ENCODE measurements around the gene SUCO.

The SUCO gene

DNA sequence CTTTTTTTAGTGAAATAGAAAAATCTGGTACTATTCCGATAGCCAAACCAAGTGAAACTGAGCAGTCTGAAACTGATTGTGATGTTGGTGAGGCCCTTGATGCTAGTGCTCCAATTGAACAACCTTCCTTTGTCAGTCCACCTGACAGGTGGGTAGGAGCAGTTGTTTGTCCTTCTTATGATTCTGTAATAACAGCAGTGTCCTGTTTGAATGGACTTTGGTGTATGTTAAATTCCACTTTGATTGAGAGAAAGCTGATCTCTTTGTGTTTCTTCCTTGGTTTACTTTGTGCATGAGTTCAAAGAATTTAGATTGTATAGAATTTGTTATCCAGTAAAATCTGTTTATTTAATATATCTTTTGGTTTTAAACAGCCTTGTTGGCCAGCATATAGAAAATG, 24.3 kb downstream of the SUCO start:
- Histone ChIP-seq H4K12ac (ENCODE audit: low read depth, low read length) (no peak overlapping the region), H3K27ac (ENCODE audit: low read depth, low read length) (no peak overlapping the region), H4K8ac (ENCODE audit: low read depth, low read length) (no peak overlapping the region), H2BK5ac (ENCODE audit: low read depth, low read length, poor library complexity) (no peak overlapping the region), H3K36me3 (ENCODE audit: control insufficient read depth in 1 of 2, insufficient read depth in 2 of 2, low read length in 2 of 2) (peaks cover 8 to 30% of the 10 kb centered on the region in 2 experiments), H2AFZ (ENCODE audit: insufficient read depth, low read length, poor library complexity) (no peak overlapping the region), H3K79me1 (ENCODE audit: low read length) (no peaks in the 10 kb centered on the region), H3K9ac (ENCODE audit: low read length) (no peak overlapping the region), H4K91ac (ENCODE audit: low read depth, low read length) (no peak overlapping the region), H3K14ac (ENCODE audit: low read length) (no peak overlapping the region), H3K9me3 (ENCODE audit: insufficient read depth, low read depth, low read length) (no peaks in the 10 kb centered on the region), H3K4me2 (ENCODE audit: low read length) (no peak overlapping the region), H2BK12ac (ENCODE audit: low read length) (no peak overlapping the region), H2BK120ac (ENCODE audit: insufficient read depth, low read length, poor library complexity) (no peak overlapping the region), H3K79me2 (ENCODE audit: control insufficient read depth, insufficient read depth, low read length, poor library complexity) (peaks cover 2% of the 10 kb centered on the region), H3K4me1 (ENCODE audit: control insufficient read depth in 1 of 2, insufficient read depth in 2 of 2, low read length in 2 of 2) (peaks cover 0 to 2% of the 10 kb centered on the region in 2 experiments), H3K23ac (ENCODE audit: low read length) (no peak overlapping the region), H3K4ac (ENCODE audit: low read depth, low read length) (no peak overlapping the region), H3K4me3 (ENCODE audit: low read depth, low read length) (no peak overlapping the region), H3K18ac (ENCODE audit: low read length) (no peak overlapping the region), H3K27me3 (ENCODE audit: insufficient read depth, low read length) (no peaks in the 10 kb centered on the region), H2AK5ac (ENCODE audit: low read length) (no peak overlapping the region)
- no CpG with 5 or more reads among the region's 1 CpG for WGBS (ENCODE audit: extremely low coverage, insufficient coverage, insufficient read length)
- no peak for DNase-seq

DNA sequence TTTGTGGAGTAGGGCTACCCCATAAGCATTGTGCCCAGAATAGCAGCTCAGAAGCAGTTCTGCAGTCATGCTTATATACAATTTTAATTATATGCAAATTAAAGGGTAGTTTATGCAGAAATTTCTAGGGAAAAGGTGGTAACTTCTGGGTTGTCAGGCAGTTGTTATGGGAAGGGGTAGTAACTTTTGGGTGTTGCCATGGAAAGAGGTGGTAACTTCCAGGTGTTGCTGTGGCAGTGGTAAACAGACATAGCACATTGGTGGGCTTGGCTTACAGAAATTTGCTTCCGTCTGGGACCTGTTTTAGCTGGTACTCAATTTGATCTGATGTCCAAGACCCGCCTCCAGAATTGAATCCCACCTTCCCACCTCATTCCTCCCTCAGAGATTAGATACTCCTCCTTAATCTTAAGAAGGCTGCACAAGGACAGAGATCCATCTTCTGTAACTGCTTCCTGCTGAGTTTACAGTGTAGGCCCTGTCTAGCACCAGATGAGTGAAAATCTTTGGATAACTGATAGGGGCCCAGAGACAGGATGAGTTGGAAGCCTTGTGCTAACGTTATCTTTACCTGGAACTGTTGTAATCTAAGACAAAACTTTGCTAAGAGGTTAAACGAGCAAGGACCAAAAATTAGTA, 26.7 kb downstream of the SUCO start:
- no peak for DNase-seq
- no peak overlapping the region for H3K9ac ChIP-seq (ENCODE audit: low read length)
- H4K91ac ChIP-seq (ENCODE audit: low read depth, low read length) = no peak overlapping the region
- no peak overlapping the region for H3K27ac ChIP-seq (ENCODE audit: low read depth, low read length)
- H3K18ac ChIP-seq (ENCODE audit: low read length) = no peak overlapping the region
- H2BK12ac ChIP-seq (ENCODE audit: low read length) = no peak overlapping the region
- H2AFZ ChIP-seq (ENCODE audit: insufficient read depth, low read length, poor library complexity) = no peak overlapping the region
- H2AK5ac ChIP-seq (ENCODE audit: low read length) = no peak overlapping the region
- WGBS (ENCODE audit: extremely low coverage, insufficient coverage, insufficient read length) = no CpG with 5 or more reads among the region's 4 CpGs
- no peak overlapping the region for H4K12ac ChIP-seq (ENCODE audit: low read depth, low read length)
- H3K4me1 ChIP-seq (ENCODE audit: control insufficient read depth in 1 of 2, insufficient read depth in 2 of 2, low read length in 2 of 2) = peaks cover 0 to 5% of the 10 kb centered on the region in 2 experiments
- H4K8ac ChIP-seq (ENCODE audit: low read depth, low read length) = no peak overlapping the region
- no peak overlapping the region for H3K23ac ChIP-seq (ENCODE audit: low read length)
- no peaks in the 10 kb centered on the region for H3K9me3 ChIP-seq (ENCODE audit: insufficient read depth, low read depth, low read length)
- peaks cover 18 to 45% of the 10 kb centered on the region in 2 experiments for H3K36me3 ChIP-seq (ENCODE audit: control insufficient read depth in 1 of 2, insufficient read depth in 2 of 2, low read length in 2 of 2)
- no peaks in the 10 kb centered on the region for H3K79me1 ChIP-seq (ENCODE audit: low read length)
- H3K14ac ChIP-seq (ENCODE audit: low read length) = no peak overlapping the region
- no peak overlapping the region for H2BK120ac ChIP-seq (ENCODE audit: insufficient read depth, low read length, poor library complexity)
- H3K4ac ChIP-seq (ENCODE audit: low read depth, low read length) = peak overlapping the region; percentile 65
- no peak overlapping the region for H3K4me2 ChIP-seq (ENCODE audit: low read length)
- no peak overlapping the region for H3K4me3 ChIP-seq (ENCODE audit: low read depth, low read length)
- no peaks in the 10 kb centered on the region for H3K27me3 ChIP-seq (ENCODE audit: insufficient read depth, low read length)
- H2BK5ac ChIP-seq (ENCODE audit: low read depth, low read length, poor library complexity) = no peak overlapping the region
- peaks cover 2% of the 10 kb centered on the region for H3K79me2 ChIP-seq (ENCODE audit: control insufficient read depth, insufficient read depth, low read length, poor library complexity)

DNA sequence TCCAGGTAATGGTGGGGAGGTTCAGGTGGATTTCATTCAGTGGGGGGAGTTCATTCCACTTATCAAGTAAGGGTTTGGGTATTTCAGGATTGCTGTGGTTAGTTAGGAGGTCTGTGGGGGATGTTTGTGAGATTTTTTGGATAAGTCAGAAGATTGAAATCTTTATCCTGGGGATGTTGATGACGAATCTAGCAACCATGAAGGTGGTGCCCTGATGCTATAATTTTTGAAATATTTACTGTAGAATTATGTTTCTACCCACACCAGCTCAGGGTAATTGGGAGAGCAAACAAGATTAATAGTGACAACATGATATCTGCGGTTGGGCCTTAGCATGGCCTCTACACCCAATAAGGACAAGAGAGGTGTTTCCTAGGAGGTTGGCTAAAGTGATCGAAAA, 28.3 kb downstream of the SUCO start:
- no peak overlapping the region for H2BK120ac ChIP-seq (ENCODE audit: insufficient read depth, low read length, poor library complexity)
- WGBS (ENCODE audit: extremely low coverage, insufficient coverage, insufficient read length) = no CpG with 5 or more reads among the region's 3 CpGs
- H3K36me3 ChIP-seq (ENCODE audit: control insufficient read depth in 1 of 2, insufficient read depth in 2 of 2, low read length in 2 of 2) = peaks cover 26 to 58% of the 10 kb centered on the region in 2 experiments
- no peak overlapping the region for H4K8ac ChIP-seq (ENCODE audit: low read depth, low read length)
- no peaks in the 10 kb centered on the region for H3K27me3 ChIP-seq (ENCODE audit: insufficient read depth, low read length)
- no peaks in the 10 kb centered on the region for H3K79me1 ChIP-seq (ENCODE audit: low read length)
- peak; percentile 62 to 90 for DNase-seq
- H4K12ac ChIP-seq (ENCODE audit: low read depth, low read length) = no peak overlapping the region
- no peak overlapping the region for H3K27ac ChIP-seq (ENCODE audit: low read depth, low read length)
- peaks cover 2% of the 10 kb centered on the region for H3K79me2 ChIP-seq (ENCODE audit: control insufficient read depth, insufficient read depth, low read length, poor library complexity)
- no peak overlapping the region for H3K14ac ChIP-seq (ENCODE audit: low read length)
- H3K9ac ChIP-seq (ENCODE audit: low read length) = no peak overlapping the region
- H2AFZ ChIP-seq (ENCODE audit: insufficient read depth, low read length, poor library complexity) = no peak overlapping the region
- no peak overlapping the region for H3K4me2 ChIP-seq (ENCODE audit: low read length)
- H2BK5ac ChIP-seq (ENCODE audit: low read depth, low read length, poor library complexity) = no peak overlapping the region
- H3K4me1 ChIP-seq (ENCODE audit: control insufficient read depth in 1 of 2, insufficient read depth in 2 of 2, low read length in 2 of 2) = peaks cover 0 to 5% of the 10 kb centered on the region in 2 experiments
- no peak overlapping the region for H3K23ac ChIP-seq (ENCODE audit: low read length)
- H2AK5ac ChIP-seq (ENCODE audit: low read length) = no peak overlapping the region
- H4K91ac ChIP-seq (ENCODE audit: low read depth, low read length) = no peak overlapping the region
- H3K4ac ChIP-seq (ENCODE audit: low read depth, low read length) = no peak overlapping the region
- no peak overlapping the region for H2BK12ac ChIP-seq (ENCODE audit: low read length)
- no peak overlapping the region for H3K18ac ChIP-seq (ENCODE audit: low read length)
- no peak overlapping the region for H3K4me3 ChIP-seq (ENCODE audit: low read depth, low read length)
- H3K9me3 ChIP-seq (ENCODE audit: insufficient read depth, low read depth, low read length) = no peaks in the 10 kb centered on the region

DNA sequence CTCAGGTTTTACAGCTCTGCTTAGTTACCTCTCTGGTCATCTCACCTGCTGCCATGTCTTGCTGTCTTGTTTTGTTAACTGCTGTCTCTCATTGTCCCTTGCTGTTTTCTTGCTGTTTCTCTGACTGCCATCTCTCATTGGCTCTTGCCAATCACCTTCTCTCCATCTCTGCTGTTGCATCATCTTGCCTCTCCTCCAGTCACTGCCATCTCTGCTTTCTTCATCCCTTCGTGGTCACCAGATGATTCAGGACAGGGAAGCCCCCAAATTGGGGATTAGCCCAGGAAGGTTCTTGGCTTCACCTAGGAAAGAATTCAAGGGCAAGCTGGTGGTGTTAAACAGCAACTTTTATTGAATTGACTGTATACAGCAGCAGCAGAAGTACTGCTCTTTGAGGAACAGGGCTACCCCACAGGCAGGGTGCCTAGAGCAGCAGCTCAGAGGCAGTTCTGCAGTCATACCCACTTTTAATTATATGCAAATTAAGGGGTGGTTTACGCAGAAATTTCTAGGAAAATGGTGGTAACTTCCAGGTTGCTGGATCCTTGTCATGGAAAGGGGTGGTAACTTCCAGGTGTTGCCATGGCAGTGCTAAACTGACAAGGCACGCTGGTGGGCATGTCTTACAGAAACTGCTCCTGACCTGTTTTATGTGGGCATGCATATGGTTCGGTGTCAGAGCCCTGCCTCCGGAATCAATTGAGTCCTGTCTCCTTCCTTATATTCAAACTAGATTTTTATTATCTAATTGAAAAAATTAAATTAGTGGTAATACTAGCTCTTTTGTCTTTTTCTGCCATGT, 33.4 kb downstream of the SUCO start:
- no peak overlapping the region for H3K4me2 ChIP-seq (ENCODE audit: low read length)
- H3K9ac ChIP-seq (ENCODE audit: low read length) = no peak overlapping the region
- H4K12ac ChIP-seq (ENCODE audit: low read depth, low read length) = no peak overlapping the region
- H2BK120ac ChIP-seq (ENCODE audit: insufficient read depth, low read length, poor library complexity) = no peak overlapping the region
- no peak overlapping the region for H3K27ac ChIP-seq (ENCODE audit: low read depth, low read length)
- no peaks in the 10 kb centered on the region for H3K79me2 ChIP-seq (ENCODE audit: control insufficient read depth, insufficient read depth, low read length, poor library complexity)
- peaks cover 33 to 52% of the 10 kb centered on the region in 2 experiments for H3K36me3 ChIP-seq (ENCODE audit: control insufficient read depth in 1 of 2, insufficient read depth in 2 of 2, low read length in 2 of 2)
- no peak overlapping the region for H3K4me3 ChIP-seq (ENCODE audit: low read depth, low read length)
- no peak overlapping the region for H2BK12ac ChIP-seq (ENCODE audit: low read length)
- WGBS (ENCODE audit: extremely low coverage, insufficient coverage, insufficient read length) = no CpG with 5 or more reads among the region's 5 CpGs
- no peaks in the 10 kb centered on the region for H3K79me1 ChIP-seq (ENCODE audit: low read length)
- H3K9me3 ChIP-seq (ENCODE audit: insufficient read depth, low read depth, low read length) = no peaks in the 10 kb centered on the region
- no peak overlapping the region for H4K91ac ChIP-seq (ENCODE audit: low read depth, low read length)
- no peak overlapping the region for H3K18ac ChIP-seq (ENCODE audit: low read length)
- no peak overlapping the region for H2AK5ac ChIP-seq (ENCODE audit: low read length)
- no peak overlapping the region for H2AFZ ChIP-seq (ENCODE audit: insufficient read depth, low read length, poor library complexity)
- peaks cover 0 to 3% of the 10 kb centered on the region in 2 experiments for H3K4me1 ChIP-seq (ENCODE audit: control insufficient read depth in 1 of 2, insufficient read depth in 2 of 2, low read length in 2 of 2)
- H4K8ac ChIP-seq (ENCODE audit: low read depth, low read length) = no peak overlapping the region
- H3K4ac ChIP-seq (ENCODE audit: low read depth, low read length) = no peak overlapping the region
- H3K14ac ChIP-seq (ENCODE audit: low read length) = no peak overlapping the region
- H3K27me3 ChIP-seq (ENCODE audit: insufficient read depth, low read length) = no peaks in the 10 kb centered on the region
- H3K23ac ChIP-seq (ENCODE audit: low read length) = no peak overlapping the region
- no peak for DNase-seq
- no peak overlapping the region for H2BK5ac ChIP-seq (ENCODE audit: low read depth, low read length, poor library complexity)

All from trophoblast cell (in vitro differentiated cells and primary cell).